ENCODE results near the gene CYP4F3.
"Not testable (repeated sequence)": the region's sequence is repeated elsewhere in the genome, so short reads cannot be mapped to it uniquely, and the experiment has no call there.

The CYP4F3 gene, protein sequence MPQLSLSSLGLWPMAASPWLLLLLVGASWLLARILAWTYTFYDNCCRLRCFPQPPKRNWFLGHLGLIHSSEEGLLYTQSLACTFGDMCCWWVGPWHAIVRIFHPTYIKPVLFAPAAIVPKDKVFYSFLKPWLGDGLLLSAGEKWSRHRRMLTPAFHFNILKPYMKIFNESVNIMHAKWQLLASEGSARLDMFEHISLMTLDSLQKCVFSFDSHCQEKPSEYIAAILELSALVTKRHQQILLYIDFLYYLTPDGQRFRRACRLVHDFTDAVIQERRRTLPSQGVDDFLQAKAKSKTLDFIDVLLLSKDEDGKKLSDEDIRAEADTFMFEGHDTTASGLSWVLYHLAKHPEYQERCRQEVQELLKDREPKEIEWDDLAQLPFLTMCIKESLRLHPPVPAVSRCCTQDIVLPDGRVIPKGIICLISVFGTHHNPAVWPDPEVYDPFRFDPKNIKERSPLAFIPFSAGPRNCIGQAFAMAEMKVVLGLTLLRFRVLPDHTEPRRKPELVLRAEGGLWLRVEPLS

DNA sequence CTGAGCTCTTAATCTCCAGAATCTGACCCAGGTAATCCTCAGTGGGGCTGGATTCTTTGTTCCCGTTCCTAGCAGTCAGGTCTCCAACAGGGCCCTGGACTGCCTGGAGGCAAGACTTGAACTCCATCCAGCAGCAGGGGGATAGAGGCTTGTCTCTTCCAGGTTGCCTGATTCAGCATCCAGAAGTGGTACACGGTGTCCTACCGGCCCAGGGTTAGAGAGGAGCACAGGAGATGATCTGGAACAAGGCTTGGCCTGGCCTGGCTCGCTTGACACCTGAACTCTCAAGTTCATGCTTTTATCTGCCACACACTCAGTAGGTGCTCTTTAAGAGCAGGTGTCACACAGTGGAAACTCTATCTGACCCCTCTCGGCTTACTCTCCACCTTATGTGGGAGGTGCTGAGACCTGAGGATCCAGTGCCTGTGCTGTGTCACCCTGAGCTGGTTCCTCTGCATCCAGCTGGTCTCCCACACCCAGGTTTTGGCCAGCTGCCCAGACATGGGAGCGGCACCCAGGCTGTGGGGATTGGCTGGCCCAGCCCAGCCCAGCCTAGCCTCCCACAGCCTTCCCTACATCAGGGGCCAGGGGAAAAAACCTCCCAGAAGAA is at the start of gene CYP4F3:
TSS of gene CYP4F3 (plus strand) at position 604 of the 610 bp plus-strand sequence. CDS start 519 bp downstream, outside the sequence.
- Histone ChIP-seq H3K27me3 (ENCODE audit: insufficient read depth, low read length) (no peaks in the 10 kb centered on the region), H3K9me3 (ENCODE audit: low read length) (no peaks in the 10 kb centered on the region), H3K36me3 (ENCODE audit: insufficient read depth, low read length) (no peaks in the 10 kb centered on the region), H4K20me1 (ENCODE audit: insufficient read depth, low read length) (no peaks in the 10 kb centered on the region), H3K9ac (ENCODE audit: low read length) (no peak within 1 kb of the TSS), H3K4me2 (ENCODE audit: low read length) (no peak within 1 kb of the TSS), H3F3A (ENCODE audit: insufficient read depth, low read length) (no peaks in the 10 kb centered on the region), H3K9me2 (ENCODE audit: low read depth, low read length) (no peaks in the 10 kb centered on the region), H2AFZ (ENCODE audit: low read length) (no peak within 1 kb of the TSS), H3K4me3 (ENCODE audit: low read depth, low read length, poor library complexity, severe bottlenecking) (no peak within 1 kb of the TSS), H3K27ac (ENCODE audit: low read depth, low read length, poor library complexity, severe bottlenecking) (no peak within 1 kb of the TSS), H3K4me1 (ENCODE audit: insufficient read depth, low read length, severe bottlenecking) (no peaks in the 10 kb centered on the region), H3K79me2 (ENCODE audit: insufficient read depth, low read length) (no peaks in the 10 kb centered on the region)
- no peak for TF ChIP-seq EZH2 (IDR thresholded peaks at IDR 0.05; ENCODE audit: borderline replicate concordance, low read length)
- TF ChIP-seq, protein P1, sequence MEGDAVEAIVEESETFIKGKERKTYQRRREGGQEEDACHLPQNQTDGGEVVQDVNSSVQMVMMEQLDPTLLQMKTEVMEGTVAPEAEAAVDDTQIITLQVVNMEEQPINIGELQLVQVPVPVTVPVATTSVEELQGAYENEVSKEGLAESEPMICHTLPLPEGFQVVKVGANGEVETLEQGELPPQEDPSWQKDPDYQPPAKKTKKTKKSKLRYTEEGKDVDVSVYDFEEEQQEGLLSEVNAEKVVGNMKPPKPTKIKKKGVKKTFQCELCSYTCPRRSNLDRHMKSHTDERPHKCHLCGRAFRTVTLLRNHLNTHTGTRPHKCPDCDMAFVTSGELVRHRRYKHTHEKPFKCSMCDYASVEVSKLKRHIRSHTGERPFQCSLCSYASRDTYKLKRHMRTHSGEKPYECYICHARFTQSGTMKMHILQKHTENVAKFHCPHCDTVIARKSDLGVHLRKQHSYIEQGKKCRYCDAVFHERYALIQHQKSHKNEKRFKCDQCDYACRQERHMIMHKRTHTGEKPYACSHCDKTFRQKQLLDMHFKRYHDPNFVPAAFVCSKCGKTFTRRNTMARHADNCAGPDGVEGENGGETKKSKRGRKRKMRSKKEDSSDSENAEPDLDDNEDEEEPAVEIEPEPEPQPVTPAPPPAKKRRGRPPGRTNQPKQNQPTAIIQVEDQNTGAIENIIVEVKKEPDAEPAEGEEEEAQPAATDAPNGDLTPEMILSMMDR (IDR thresholded peaks at IDR 0.05; ENCODE audit: low read length) = no peak

DNA sequence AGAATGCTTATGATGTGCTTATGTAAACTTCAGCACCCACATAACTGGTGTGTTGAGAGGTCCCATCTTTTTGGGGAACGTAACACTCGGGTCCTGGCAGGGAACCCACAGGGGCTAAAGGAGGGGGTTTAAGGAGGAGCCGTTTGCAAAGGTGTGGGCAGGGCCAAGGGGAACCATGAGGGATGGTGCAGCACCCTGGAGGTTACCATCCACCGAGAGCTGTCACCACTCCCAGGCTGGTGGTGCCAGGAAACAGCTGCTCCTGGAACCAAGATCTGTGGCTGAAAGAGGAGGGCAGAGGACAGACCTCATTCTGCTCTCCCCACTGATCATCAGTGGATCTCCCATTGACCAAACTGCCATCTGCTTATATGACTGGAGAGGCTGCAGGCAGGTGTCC is 48.9 kb upstream of the CYP4F3 start:
- Histone ChIP-seq H3K9ac (ENCODE audit: low read length) (no peak overlapping the region), H3K4me1 (ENCODE audit: insufficient read depth, low read length, severe bottlenecking) (no peaks in the 10 kb centered on the region), H3K9me3 (ENCODE audit: low read length) (no peaks in the 10 kb centered on the region), H3K79me2 (ENCODE audit: insufficient read depth, low read length) (no peaks in the 10 kb centered on the region), H3K36me3 (ENCODE audit: insufficient read depth, low read length) (no peaks in the 10 kb centered on the region), H2AFZ (ENCODE audit: low read length) (no peak overlapping the region), H3K4me3 (ENCODE audit: low read depth, low read length, poor library complexity, severe bottlenecking) (no peak overlapping the region), H3K27me3 (ENCODE audit: insufficient read depth, low read length) (no peaks in the 10 kb centered on the region), H3F3A (ENCODE audit: insufficient read depth, low read length) (no peaks in the 10 kb centered on the region), H4K20me1 (ENCODE audit: insufficient read depth, low read length) (no peaks in the 10 kb centered on the region), H3K27ac (ENCODE audit: low read depth, low read length, poor library complexity, severe bottlenecking) (no peak overlapping the region), H3K4me2 (ENCODE audit: low read length) (no peak overlapping the region), H3K9me2 (ENCODE audit: low read depth, low read length) (no peaks in the 10 kb centered on the region)
- TF ChIP-seq, protein P1 (IDR thresholded peaks at IDR 0.05; ENCODE audit: low read length) = no peak
- TF ChIP-seq EZH2 (IDR thresholded peaks at IDR 0.05; ENCODE audit: borderline replicate concordance, low read length) = no peak

DNA sequence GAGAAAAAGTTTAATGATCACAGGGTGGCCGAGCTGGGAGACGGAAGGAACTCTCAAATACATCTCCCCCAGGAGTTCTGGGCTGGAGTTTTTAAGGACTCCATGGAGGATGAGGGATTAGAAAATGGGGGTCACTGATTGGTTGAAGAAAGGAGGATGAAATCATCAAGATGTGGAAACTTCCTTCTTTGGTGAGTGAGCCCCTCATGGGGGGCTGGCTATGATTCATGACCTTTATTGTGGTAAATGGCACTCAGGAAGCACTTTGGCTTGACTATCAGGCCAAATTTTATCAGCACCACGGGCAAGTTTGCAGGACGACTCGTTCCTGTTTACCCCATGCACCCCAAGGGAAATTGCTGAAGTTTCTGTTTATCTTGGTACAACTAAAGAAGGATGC is 48.2 kb upstream of the CYP4F3 start:
- not testable (repeated sequence) for H2AFZ ChIP-seq (ENCODE audit: low read length); H3F3A ChIP-seq (ENCODE audit: insufficient read depth, low read length); H3K27me3 ChIP-seq (ENCODE audit: insufficient read depth, low read length); H3K4me1 ChIP-seq (ENCODE audit: insufficient read depth, low read length, severe bottlenecking); H3K27ac ChIP-seq (ENCODE audit: low read depth, low read length, poor library complexity, severe bottlenecking); H3K4me2 ChIP-seq (ENCODE audit: low read length); H3K79me2 ChIP-seq (ENCODE audit: insufficient read depth, low read length); H3K4me3 ChIP-seq (ENCODE audit: low read depth, low read length, poor library complexity, severe bottlenecking); H3K9me3 ChIP-seq (ENCODE audit: low read length); H3K36me3 ChIP-seq (ENCODE audit: insufficient read depth, low read length); H4K20me1 ChIP-seq (ENCODE audit: insufficient read depth, low read length); H3K9ac ChIP-seq (ENCODE audit: low read length); H3K9me2 ChIP-seq (ENCODE audit: low read depth, low read length)

DNA sequence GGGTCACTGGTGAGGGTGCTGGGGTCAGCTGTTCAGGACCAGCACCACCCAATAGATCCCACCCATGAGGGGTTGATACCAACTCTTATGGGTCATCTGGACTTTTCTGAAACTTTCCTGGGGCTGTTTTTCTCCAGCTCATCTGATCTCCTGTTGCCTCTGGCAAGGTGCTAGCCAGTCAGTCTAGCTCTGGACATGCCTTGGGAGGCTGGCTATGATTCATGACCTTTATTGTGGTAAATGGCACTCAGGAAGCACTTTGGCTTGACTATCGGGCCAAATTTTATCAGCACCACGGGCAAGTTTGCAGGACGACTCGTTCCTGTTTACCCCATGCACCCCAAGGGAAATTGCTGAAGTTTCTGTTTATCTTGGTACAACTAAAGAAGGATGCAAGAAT is 46.9 kb upstream of the CYP4F3 start:
- H3F3A ChIP-seq (ENCODE audit: insufficient read depth, low read length); H3K4me2 ChIP-seq (ENCODE audit: low read length); H2AFZ ChIP-seq (ENCODE audit: low read length); H3K9me3 ChIP-seq (ENCODE audit: low read length); H3K27ac ChIP-seq (ENCODE audit: low read depth, low read length, poor library complexity, severe bottlenecking); H3K4me3 ChIP-seq (ENCODE audit: low read depth, low read length, poor library complexity, severe bottlenecking); H3K4me1 ChIP-seq (ENCODE audit: insufficient read depth, low read length, severe bottlenecking); H4K20me1 ChIP-seq (ENCODE audit: insufficient read depth, low read length); H3K9me2 ChIP-seq (ENCODE audit: low read depth, low read length); H3K27me3 ChIP-seq (ENCODE audit: insufficient read depth, low read length); H3K36me3 ChIP-seq (ENCODE audit: insufficient read depth, low read length); H3K79me2 ChIP-seq (ENCODE audit: insufficient read depth, low read length); H3K9ac ChIP-seq (ENCODE audit: low read length): not testable (repeated sequence)
